Testis (tissue), 2 donors: ENCODE data around the gene ERBB4.

Experiments used
- POLR2A ChIP-seq: fragments of 450-650 bp; IDR thresholded peaks from one replicate; pipeline ENCODE4 v1.6.1; 2017; ENCODE audit warnings: antibody characterized with exemption, mild to moderate bottlenecking, moderate library complexity
- TF ChIP-seq, protein P1 (sequence below), 3 experiments: fragments of 450-650 bp in 2 of 3; fragments of 200-600 bp in 1 of 3; sonication (generic) in 1 of 3; IDR thresholded peaks; one replicate each; pipeline ENCODE4 v1.5.1; 2016 to 2019; ENCODE audit warnings: antibody characterized with exemption in 3 of 3, mild to moderate bottlenecking in 2 of 3, moderate library complexity in 1 of 3

- TF ChIP-seq, protein P1, sequence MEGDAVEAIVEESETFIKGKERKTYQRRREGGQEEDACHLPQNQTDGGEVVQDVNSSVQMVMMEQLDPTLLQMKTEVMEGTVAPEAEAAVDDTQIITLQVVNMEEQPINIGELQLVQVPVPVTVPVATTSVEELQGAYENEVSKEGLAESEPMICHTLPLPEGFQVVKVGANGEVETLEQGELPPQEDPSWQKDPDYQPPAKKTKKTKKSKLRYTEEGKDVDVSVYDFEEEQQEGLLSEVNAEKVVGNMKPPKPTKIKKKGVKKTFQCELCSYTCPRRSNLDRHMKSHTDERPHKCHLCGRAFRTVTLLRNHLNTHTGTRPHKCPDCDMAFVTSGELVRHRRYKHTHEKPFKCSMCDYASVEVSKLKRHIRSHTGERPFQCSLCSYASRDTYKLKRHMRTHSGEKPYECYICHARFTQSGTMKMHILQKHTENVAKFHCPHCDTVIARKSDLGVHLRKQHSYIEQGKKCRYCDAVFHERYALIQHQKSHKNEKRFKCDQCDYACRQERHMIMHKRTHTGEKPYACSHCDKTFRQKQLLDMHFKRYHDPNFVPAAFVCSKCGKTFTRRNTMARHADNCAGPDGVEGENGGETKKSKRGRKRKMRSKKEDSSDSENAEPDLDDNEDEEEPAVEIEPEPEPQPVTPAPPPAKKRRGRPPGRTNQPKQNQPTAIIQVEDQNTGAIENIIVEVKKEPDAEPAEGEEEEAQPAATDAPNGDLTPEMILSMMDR (IDR thresholded peaks at IDR 0.05) = peak in 1 of 3 experiments; percentile 43
- no peak for TF ChIP-seq POLR2A
These were observed 390.6 kb downstream of the ERBB4 start for GRCh38 chr2:212147921-212148513.
